Thyroid gland (tissue), 4 donors: ENCODE data around the gene EEFSEC. TPM values are rescaled to one million over a fixed set of nuclear protein-coding genes. Genes with fewer than 3 reads are reported as not detected.

ENCODE experiments used
- DNase-seq, 2 donors: peaks; one replicate each; pipeline ENCODE4 v3.0.0-alpha.2; 2019
- H3K27ac ChIP-seq, 3 donors: fragments of 200-600 bp; sonication (generic); 1 replicate in 2 of 3; 2 replicates in 1 of 3; pipeline ENCODE4 v1.5.1; 2016 to 2019; ENCODE audit warnings: mild to moderate bottlenecking in 1 of 3, moderate library complexity in 1 of 3
- H3K27me3 ChIP-seq: fragments of 200-600 bp; sonication (generic); one replicate; pipeline ENCODE4 v1.5.1; 2019
- H3K36me3 ChIP-seq, 2 donors: fragments of 200-600 bp; sonication (generic); one replicate each; pipeline ENCODE4 v1.5.1; 2016 to 2019
- H3K4me1 ChIP-seq, 2 donors: fragments of 200-600 bp; sonication (generic); one replicate each; pipeline ENCODE4 v1.5.1; 2017 to 2019
- H3K4me3 ChIP-seq, 3 donors: fragments of 200-600 bp; sonication (generic); replicated peaks in 1 of 3; 1 replicate in 2 of 3; 2 replicates in 1 of 3; pipeline ENCODE4 v1.5.1; 2016; ENCODE audit warnings: mild to moderate bottlenecking in 1 of 3
- H3K9me3 ChIP-seq: fragments of 200-600 bp; sonication (generic); one replicate; pipeline ENCODE4 v1.5.1; 2017
- CTCF ChIP-seq, 6 experiments: fragments of 200-600 bp in 3 of 6; fragments of 450-650 bp in 3 of 6; sonication (generic) in 3 of 6; IDR thresholded peaks; one replicate each; pipeline ENCODE4 v1.5.1; 2016 to 2019; ENCODE audit warnings: antibody characterized with exemption in 6 of 6, mild to moderate bottlenecking in 2 of 6, inconsistent platforms in 1 of 6, moderate library complexity in 1 of 6
- POLR2A ChIP-seq, 2 donors: fragments of 450-650 bp; IDR thresholded peaks; one replicate each; pipeline ENCODE4 v1.6.1; 2017; ENCODE audit warnings: antibody characterized with exemption in 2 of 2, mild to moderate bottlenecking in 2 of 2, moderate library complexity in 1 of 2
- WGBS, 2 donors: methylation state at CpG; one replicate each; pipeline ENCODE4 v1.1.5; 2017; 5-methylcytosine and 5-hydroxymethylcytosine counted together
- intact Hi-C: fragments of 100-400 bp; cut with DNase I; formaldehyde crosslinking; loops from one replicate; pipeline ENCODE4 v1.15.1; 2023
- total RNA-seq, 4 donors: library from RNA; depleted of rRNA; stranded (reverse); fragments of >200 nt; gene quantifications; one replicate each; pipeline ENCODE4 v1.2.3, GENCODE V29; 2016

EEFSEC gene
- total RNA-seq, 4 donors from 2014 or later, result 13.3 to 26.6 (median 21.7) TPM

- intact Hi-C loops, result no loop called here
- no peaks in the 10 kb centered on the region for H3K9me3 ChIP-seq
- TF ChIP-seq CTCF (IDR thresholded peaks at IDR 0.05), result no peak
- no peak for TF ChIP-seq POLR2A (IDR thresholded peaks at IDR 0.05)
Measured at GRCh38 chr3:128316481-128316891, 163.2 kb downstream of the EEFSEC start.

GRCh38 chr3:128317101-128317697 lies 163.9 kb downstream of the EEFSEC start:
- no peak for TF ChIP-seq CTCF (IDR thresholded peaks at IDR 0.05)
- no peak for TF ChIP-seq POLR2A (IDR thresholded peaks at IDR 0.05)
- Histone ChIP-seq H3K36me3 (no peaks in the 10 kb centered on the region), H3K4me3 (no peak overlapping the region), H3K4me1 (peaks cover 0 to 5% of the 10 kb centered on the region in 2 donors), H3K27ac (no peak overlapping the region), H3K9me3 (no peaks in the 10 kb centered on the region), H3K27me3 (no peaks in the 10 kb centered on the region)
- WGBS, 2 donors, result 80 to 87% methylated on average over 17 of the region's 17 CpGs
- intact Hi-C loops, result no loop called here
- DNase-seq, result no peak

More at GRCh38 chr3:128316481-128316891, 163.2 kb downstream of the EEFSEC start:
- no peaks in the 10 kb centered on the region for H3K36me3 ChIP-seq
- DNase-seq, result no peak
- 75 to 81% methylated on average over 15 of the region's 15 CpGs for WGBS, 2 donors
- H3K27me3 ChIP-seq, result no peaks in the 10 kb centered on the region
- H3K4me1 ChIP-seq, result peaks cover 0 to 11% of the 10 kb centered on the region in 2 donors
- H3K27ac ChIP-seq, result no peak overlapping the region
- H3K4me3 ChIP-seq, result no peak overlapping the region

- no peak for TF ChIP-seq POLR2A (IDR thresholded peaks at IDR 0.05)
- 91 to 95% methylated on average over 5 to 7 of the region's 8 CpGs for WGBS, 2 donors
- intact Hi-C loops, result no loop called here
Measured at GRCh38 chr3:128317698-128318231, 164.5 kb downstream of the EEFSEC start.

GRCh38 chr3:128318275-128318941 lies 165.1 kb downstream of the EEFSEC start:
- intact Hi-C loops, result no loop called here
- Histone ChIP-seq H3K4me1 (peaks cover 0 to 5% of the 10 kb centered on the region in 2 donors), H3K9me3 (no peaks in the 10 kb centered on the region), H3K27ac (no peak overlapping the region), H3K27me3 (no peaks in the 10 kb centered on the region), H3K4me3 (no peak overlapping the region), H3K36me3 (no peaks in the 10 kb centered on the region)
- DNase-seq, result no peak
- TF ChIP-seq POLR2A (IDR thresholded peaks at IDR 0.05) (no peak), CTCF (IDR thresholded peaks at IDR 0.05) (no peak)
- 93 to 100% methylated on average over 8 to 11 of the region's 11 CpGs for WGBS, 2 donors

More at GRCh38 chr3:128317698-128318231, 164.5 kb downstream of the EEFSEC start:
- DNase-seq, result no peak
- H3K27ac ChIP-seq, result no peak overlapping the region
- no peaks in the 10 kb centered on the region for H3K9me3 ChIP-seq
- peaks cover 0 to 5% of the 10 kb centered on the region in 2 donors for H3K4me1 ChIP-seq
- no peaks in the 10 kb centered on the region for H3K27me3 ChIP-seq
- no peaks in the 10 kb centered on the region for H3K36me3 ChIP-seq
- no peak overlapping the region for H3K4me3 ChIP-seq

GRCh38 chr3:128319107-128319506 lies 165.8 kb downstream of the EEFSEC start:
- no peaks in the 10 kb centered on the region for H3K27me3 ChIP-seq
- DNase-seq, result no peak
- peaks cover 0 to 2% of the 10 kb centered on the region in 2 donors for H3K4me1 ChIP-seq
- no peak overlapping the region for H3K27ac ChIP-seq
- H3K36me3 ChIP-seq, result no peaks in the 10 kb centered on the region
- WGBS, 2 donors, result 94 to 97% methylated on average over 8 of the region's 8 CpGs
- no peaks in the 10 kb centered on the region for H3K9me3 ChIP-seq
- H3K4me3 ChIP-seq, result no peak overlapping the region
- intact Hi-C loops, result no loop called here
- TF ChIP-seq CTCF (IDR thresholded peaks at IDR 0.05), result no peak
- no peak for TF ChIP-seq POLR2A (IDR thresholded peaks at IDR 0.05)
